Ovary (tissue), 9 donors: Measurements from ENCODE around the gene C3orf49. TPM values are rescaled to one million over a fixed set of nuclear protein-coding genes. Genes with fewer than 3 reads are reported as not detected.

Experiments used
- DNase-seq, 5 donors: peaks; one replicate each; pipeline ENCODE4 v3.0.0-alpha.2; 2019 to 2020
- H3K27ac ChIP-seq, 2 donors: fragments of 200-600 bp; one replicate each; pipeline versions ENCODE4 v1.5.1 to v1.8.0; 2019 to 2022
- H3K27me3 ChIP-seq: fragments of 200-600 bp; one replicate; pipeline ENCODE4 v1.8.0; 2022
- H3K36me3 ChIP-seq: fragments of 200-600 bp; sonication (generic); one replicate; pipeline ENCODE4 v1.5.1; 2019
- H3K4me1 ChIP-seq: one replicate; pipeline ENCODE4 v1.8.1; 2013; ENCODE audit warnings: mild to moderate bottlenecking, moderate library complexity; ENCODE audit not compliant: insufficient read depth
- H3K4me3 ChIP-seq: fragments of 200-600 bp; sonication (generic); one replicate; pipeline ENCODE4 v1.5.1; 2017
- H3K9me3 ChIP-seq, 2 donors: fragments of 200-600 bp in 1 of 2; sonication (generic) in 1 of 2; one replicate each; pipeline versions ENCODE4 v1.5.1 to v1.8.1; 2013 to 2019; ENCODE audit warnings: mild to moderate bottlenecking in 1 of 2, moderate library complexity in 1 of 2
- CTCF ChIP-seq, 3 donors: fragments of 450-650 bp in 2 of 3; fragments of 200-600 bp in 1 of 3; IDR thresholded peaks; one replicate each; pipeline versions ENCODE4 v1.5.1 to v1.8.0; 2016 to 2022; ENCODE audit warnings: antibody characterized with exemption in 3 of 3, mild to moderate bottlenecking in 1 of 3
- EP300 ChIP-seq: sonication (generic); formaldehyde crosslinking; IDR thresholded peaks from one replicate; pipeline ENCODE4 v1.6.1; 2017; ENCODE audit warnings: antibody characterized with exemption
- POLR2A ChIP-seq: fragments of 450-650 bp; IDR thresholded peaks from one replicate; pipeline ENCODE4 v1.6.1; 2017; ENCODE audit warnings: antibody characterized with exemption, mild to moderate bottlenecking, moderate library complexity
- WGBS, 3 donors: extraction: QIAGEN DNeasy Blood & Tissue Kit in 1 of 3; methylation state at CpG; one replicate each; pipeline versions ENCODE4 v1.1.5 to v1.1.7; 2013 to 2017; 5-methylcytosine and 5-hydroxymethylcytosine counted together
- intact Hi-C, 4 donors: fragments of 100-400 bp; cut with DNase I; formaldehyde crosslinking; loops; one replicate each; pipeline versions ENCODE4 v1.11.0 to v1.15.1; 2022 to 2023
- polyA plus RNA-seq, 2 donors: library from polyadenylated mRNA; stranded (reverse); fragments of 200-250 nt in 1 of 2; fragments of 350-450 nt in 1 of 2; fragmentation: Illumina TruSeq in 1 of 2; extraction: RNeasy Lipid Tissue Mini Kit (QIAGEN cat#74804) in 1 of 2; gene quantifications; one replicate each; pipeline ENCODE4 v1.2.3, GENCODE V29; 2013 to 2014
- total RNA-seq, 7 donors: library from RNA; depleted of rRNA in 2 of 7; stranded (reverse); fragments of >200 nt in 2 of 7; fragmentation: NEBNext Ultra II Directional in 3 of 7; extraction: Animal tissue kit (Norgen Biotek cat#: 25700) in 3 of 7; gene quantifications; one replicate each; pipeline versions ENCODE4 v1.1.0 to v1.2.4, GENCODE V29; 2016 to 2023
- donor health status: DM: no; HTN: no; CAD: no; lungs with moderate emphysema.
- donor health status: DM: no; HTN: no; CAD: no.
- donor health status: Bipolar disorder and iron deficiency.
- donor health status: DM: yes; HTN: yes; CAD: no.
- donor health status: DM: no; HTN: no; CAD: no.
- donor health status: DM: yes; HTN: yes; CAD: no.

The C3orf49 gene
- total and polyA plus RNA-seq, 9 donors = not detected

GRCh38 chr3:63807961-63808565, 11.0 kb upstream of the C3orf49 start:
- TF ChIP-seq POLR2A = no peak
- TF ChIP-seq EP300 = no peak
- no peak for TF ChIP-seq CTCF (IDR thresholded peaks at IDR 0.05)
- no peak for DNase-seq
- intact Hi-C loops = no loop called here
- H3K27me3 ChIP-seq = no peaks in the 10 kb centered on the region
- no peaks in the 10 kb centered on the region for H3K4me1 ChIP-seq
- H3K27ac ChIP-seq = no peak overlapping the region
- no peak overlapping the region for H3K4me3 ChIP-seq
- no peaks in the 10 kb centered on the region for H3K9me3 ChIP-seq
- H3K36me3 ChIP-seq = no peaks in the 10 kb centered on the region
- WGBS, 3 donors = 80 to 88% (median 84%) methylated on average over 5 of the region's 5 CpGs

GRCh38 chr3:63808633-63809032, 10.5 kb upstream of the C3orf49 start:
- intact Hi-C loops = no loop called here

GRCh38 chr3:63809607-63810006, 9.5 kb upstream of the C3orf49 start:
- no peak overlapping the region for H3K4me3 ChIP-seq
- 86 to 97% (median 93%) methylated on average over 6 of the region's 6 CpGs for WGBS, 3 donors
- no peak for DNase-seq
- H3K4me1 ChIP-seq = no peaks in the 10 kb centered on the region
- no peaks in the 10 kb centered on the region for H3K9me3 ChIP-seq
- intact Hi-C loops = loop anchor here in 1 of 4 donors (10.0 kb wide), 1 partner anchor 455 kb away; no protein-coding TSS in a partner anchor
- H3K27ac ChIP-seq = no peak overlapping the region
- no peak for TF ChIP-seq EP300
- no peak for TF ChIP-seq CTCF (IDR thresholded peaks at IDR 0.05)
- no peak for TF ChIP-seq POLR2A
- H3K27me3 ChIP-seq = no peaks in the 10 kb centered on the region
- no peaks in the 10 kb centered on the region for H3K36me3 ChIP-seq

More at GRCh38 chr3:63808633-63809032, 10.5 kb upstream of the C3orf49 start:
- H3K4me3 ChIP-seq = no peak overlapping the region
- H3K27me3 ChIP-seq = no peaks in the 10 kb centered on the region
- no peak for DNase-seq
- no peaks in the 10 kb centered on the region for H3K9me3 ChIP-seq
- 83 to 92% (median 91%) methylated on average over 3 of the region's 3 CpGs for WGBS, 3 donors
- TF ChIP-seq CTCF (IDR thresholded peaks at IDR 0.05) (no peak), EP300 (no peak), POLR2A (no peak)
- no peaks in the 10 kb centered on the region for H3K36me3 ChIP-seq
- H3K27ac ChIP-seq = no peak overlapping the region
- no peaks in the 10 kb centered on the region for H3K4me1 ChIP-seq

GRCh38 chr3:63814237-63814636, 4.9 kb upstream of the C3orf49 start:
- Histone ChIP-seq H3K9me3 (no peaks in the 10 kb centered on the region), H3K4me1 (no peaks in the 10 kb centered on the region), H3K27ac (no peak overlapping the region), H3K4me3 (no peak overlapping the region), H3K36me3 (no peaks in the 10 kb centered on the region), H3K27me3 (no peaks in the 10 kb centered on the region)
- WGBS, 3 donors = 86 to 90% (median 86%) methylated on average over 3 of the region's 3 CpGs
- intact Hi-C loops = loop anchor here in 1 of 4 donors (10.0 kb wide), 1 partner anchor 459 kb away; no protein-coding TSS in a partner anchor
- TF ChIP-seq CTCF (IDR thresholded peaks at IDR 0.05) (no peak), POLR2A (no peak), EP300 (no peak)
- DNase-seq = no peak
